Loucy (cell line): ENCODE measurements around the gene OPHN1.

Experiments
- H2AFZ ChIP-seq: fragments of 200-600 bp; sonication (generic); 2 replicates; pipeline ENCODE4 v1.6.0; 2016; ENCODE audit warnings: antibody characterized with exemption, mild to moderate bottlenecking, low read length, moderate library complexity
- H3F3A ChIP-seq: fragments of 200-600 bp; 2 replicates; pipeline ENCODE4 v1.6.0; 2016; ENCODE audit warnings: antibody characterized with exemption, low read depth, mild to moderate bottlenecking
- H3K27me3 ChIP-seq: fragments of 200-600 bp; sonication (generic); 2 replicates; pipeline ENCODE4 v1.6.1; 2014; ENCODE audit warnings: low read length, mild to moderate bottlenecking; ENCODE audit not compliant: insufficient read depth, poor library complexity, severe bottlenecking
- H3K36me3 ChIP-seq: fragments of 200-600 bp; sonication (generic); 2 replicates; pipeline ENCODE4 v1.6.1; 2016; ENCODE audit warnings: low read length; ENCODE audit not compliant: insufficient read depth
- H3K4me1 ChIP-seq: fragments of 200-600 bp; sonication (generic); 2 replicates; pipeline ENCODE4 v1.5.1; 2014; ENCODE audit warnings: low read length, mild to moderate bottlenecking; ENCODE audit not compliant: insufficient read depth, poor library complexity, severe bottlenecking
- H3K4me2 ChIP-seq: fragments of 200-600 bp; sonication (generic); 2 replicates; pipeline ENCODE4 v1.6.0; 2014; ENCODE audit warnings: antibody characterized with exemption, low read length, low read depth, mild to moderate bottlenecking; ENCODE audit not compliant: poor library complexity, severe bottlenecking
- H3K4me3 ChIP-seq: fragments of 200-600 bp; sonication (generic); 2 replicates; pipeline ENCODE4 v1.5.1; 2014; ENCODE audit warnings: low read length, mild to moderate bottlenecking, mixed read lengths; ENCODE audit not compliant: poor library complexity, severe bottlenecking
- H3K79me2 ChIP-seq: fragments of 200-600 bp; sonication (generic); 2 replicates; pipeline ENCODE4 v1.6.1; 2014; ENCODE audit warnings: low read length; ENCODE audit not compliant: insufficient read depth
- H3K9ac ChIP-seq: fragments of 200-600 bp; sonication (generic); 2 replicates; pipeline ENCODE4 v1.6.0; 2014; ENCODE audit warnings: mild to moderate bottlenecking, low read depth, low read length, moderate library complexity; ENCODE audit not compliant: poor library complexity, severe bottlenecking
- H3K9me2 ChIP-seq: fragments of 200-600 bp; sonication (generic); replicated peaks from 2 replicates; pipeline ENCODE4 v1.6.1; 2016; ENCODE audit warnings: low read depth, low read length, mixed read lengths
- H3K9me3 ChIP-seq: fragments of 200-600 bp; sonication (generic); 2 replicates; pipeline ENCODE4 v1.6.1; 2014; ENCODE audit warnings: mild to moderate bottlenecking, antibody characterized with exemption, low read length, low read depth; ENCODE audit not compliant: insufficient read depth
- H4K20me1 ChIP-seq: fragments of 200-600 bp; sonication (generic); 2 replicates; pipeline ENCODE4 v1.6.0; 2014; ENCODE audit warnings: antibody characterized with exemption, low read length, mild to moderate bottlenecking; ENCODE audit not compliant: insufficient read depth, poor library complexity, severe bottlenecking
- CTCF ChIP-seq: fragments of 200-600 bp; sonication (generic); conservative IDR thresholded peaks from 2 replicates; pipeline ENCODE4 v1.5.1; 2014; ENCODE audit warnings: mild to moderate bottlenecking, antibody characterized with exemption, low read length
- EZH2phosphoT487 ChIP-seq: fragments of 200-600 bp; IDR thresholded peaks from 2 replicates; pipeline ENCODE4 v1.6.1; 2018; ENCODE audit warnings: antibody characterized with exemption, mild to moderate bottlenecking, moderate library complexity, borderline replicate concordance

OPHN1 gene

GRCh38 chrX:68190799-68191198, 242.5 kb downstream of the OPHN1 start:
- no peaks in the 10 kb centered on the region for H4K20me1 ChIP-seq
- peaks cover 8% of the 10 kb centered on the region for H3K4me1 ChIP-seq
- H3K4me2 ChIP-seq: no peak overlapping the region
- no peak overlapping the region for H2AFZ ChIP-seq
- TF ChIP-seq CTCF (no peak), EZH2phosphoT487 (no peak)
- no peaks in the 10 kb centered on the region for H3K9me2 ChIP-seq
- H3K27me3 ChIP-seq: no peaks in the 10 kb centered on the region
- no peaks in the 10 kb centered on the region for H3K36me3 ChIP-seq
- H3K9ac ChIP-seq: no peak overlapping the region
- no peaks in the 10 kb centered on the region for H3F3A ChIP-seq
- H3K79me2 ChIP-seq: no peaks in the 10 kb centered on the region
- H3K4me3 ChIP-seq: no peak overlapping the region
- no peaks in the 10 kb centered on the region for H3K9me3 ChIP-seq

- TF ChIP-seq CTCF (no peak), EZH2phosphoT487 (no peak)
- H3K4me2 ChIP-seq: no peak overlapping the region
- no peak overlapping the region for H3K4me3 ChIP-seq
- H3K36me3 ChIP-seq: no peaks in the 10 kb centered on the region
- no peaks in the 10 kb centered on the region for H3K4me1 ChIP-seq
- H3K27me3 ChIP-seq: no peaks in the 10 kb centered on the region
- no peak overlapping the region for H2AFZ ChIP-seq
- H4K20me1 ChIP-seq: no peaks in the 10 kb centered on the region
- no peak overlapping the region for H3K9ac ChIP-seq
- H3K79me2 ChIP-seq: no peaks in the 10 kb centered on the region
- no peaks in the 10 kb centered on the region for H3K9me2 ChIP-seq
- H3K9me3 ChIP-seq: no peaks in the 10 kb centered on the region
- H3F3A ChIP-seq: no peaks in the 10 kb centered on the region
These were observed 246.6 kb downstream of the OPHN1 start for GRCh38 chrX:68186552-68187262.

- Histone ChIP-seq H3K4me3 (no peak overlapping the region), H3K27me3 (no peaks in the 10 kb centered on the region), H3K79me2 (no peaks in the 10 kb centered on the region), H3F3A (no peaks in the 10 kb centered on the region), H3K9ac (no peak overlapping the region), H3K4me2 (no peak overlapping the region), H3K36me3 (no peaks in the 10 kb centered on the region), H3K9me3 (no peaks in the 10 kb centered on the region), H3K9me2 (no peaks in the 10 kb centered on the region), H2AFZ (no peak overlapping the region), H3K4me1 (no peaks in the 10 kb centered on the region), H4K20me1 (no peaks in the 10 kb centered on the region)
- TF ChIP-seq CTCF (no peak), EZH2phosphoT487 (no peak)
These were observed 248.1 kb downstream of the OPHN1 start for GRCh38 chrX:68185161-68185560.
